Parathyroid adenoma (tissue), 2 donors: ENCODE measurements around the gene SOX2.

Experiments
- H2AFZ ChIP-seq: fragments of 300-600 bp; sonication (generic); one replicate; pipeline ENCODE4 v1.7.0; 2017; ENCODE audit warnings: antibody characterized with exemption, mild to moderate bottlenecking
- H3K27ac ChIP-seq: fragments of 300-600 bp; sonication (generic); one replicate; pipeline ENCODE4 v1.7.0; 2017
- H3K27me3 ChIP-seq: fragments of 300-600 bp; sonication (generic); one replicate; pipeline ENCODE4 v1.7.0; 2017; ENCODE audit warnings: low read length; ENCODE audit not compliant: control insufficient read depth, insufficient read depth
- H3K36me3 ChIP-seq: fragments of 300-600 bp; sonication (generic); one replicate; pipeline ENCODE4 v1.7.0; 2017; ENCODE audit warnings: low read length; ENCODE audit not compliant: control insufficient read depth, insufficient read depth
- H3K4me1 ChIP-seq: fragments of 300-600 bp; sonication (generic); one replicate; pipeline ENCODE4 v1.7.0; 2017; ENCODE audit warnings: control low read depth
- H3K4me2 ChIP-seq: fragments of 300-600 bp; sonication (generic); one replicate; pipeline ENCODE4 v1.7.0; 2017; ENCODE audit warnings: low read length
- H3K4me3 ChIP-seq: fragments of 300-600 bp; sonication (generic); one replicate; pipeline ENCODE4 v1.7.0; 2017; ENCODE audit warnings: low read depth, low read length
- H3K79me2 ChIP-seq: fragments of 300-600 bp; sonication (generic); one replicate; pipeline ENCODE4 v1.7.0; 2017; ENCODE audit warnings: control low read depth
- H3K9ac ChIP-seq: fragments of 300-600 bp; sonication (generic); one replicate; pipeline ENCODE4 v1.7.0; 2017; ENCODE audit warnings: mild to moderate bottlenecking
- H3K9me3 ChIP-seq: fragments of 300-600 bp; sonication (generic); one replicate; pipeline ENCODE4 v1.7.0; 2017; ENCODE audit warnings: low read length; ENCODE audit not compliant: control insufficient read depth
- TF ChIP-seq, protein P1 (sequence below): fragments of 300-600 bp; sonication (generic); IDR thresholded peaks from one replicate; pipeline ENCODE4 v1.7.0; 2017; ENCODE audit warnings: antibody characterized with exemption, mild to moderate bottlenecking
- donor health status: primary hyperparathyroidism.

The SOX2 gene

DNA sequence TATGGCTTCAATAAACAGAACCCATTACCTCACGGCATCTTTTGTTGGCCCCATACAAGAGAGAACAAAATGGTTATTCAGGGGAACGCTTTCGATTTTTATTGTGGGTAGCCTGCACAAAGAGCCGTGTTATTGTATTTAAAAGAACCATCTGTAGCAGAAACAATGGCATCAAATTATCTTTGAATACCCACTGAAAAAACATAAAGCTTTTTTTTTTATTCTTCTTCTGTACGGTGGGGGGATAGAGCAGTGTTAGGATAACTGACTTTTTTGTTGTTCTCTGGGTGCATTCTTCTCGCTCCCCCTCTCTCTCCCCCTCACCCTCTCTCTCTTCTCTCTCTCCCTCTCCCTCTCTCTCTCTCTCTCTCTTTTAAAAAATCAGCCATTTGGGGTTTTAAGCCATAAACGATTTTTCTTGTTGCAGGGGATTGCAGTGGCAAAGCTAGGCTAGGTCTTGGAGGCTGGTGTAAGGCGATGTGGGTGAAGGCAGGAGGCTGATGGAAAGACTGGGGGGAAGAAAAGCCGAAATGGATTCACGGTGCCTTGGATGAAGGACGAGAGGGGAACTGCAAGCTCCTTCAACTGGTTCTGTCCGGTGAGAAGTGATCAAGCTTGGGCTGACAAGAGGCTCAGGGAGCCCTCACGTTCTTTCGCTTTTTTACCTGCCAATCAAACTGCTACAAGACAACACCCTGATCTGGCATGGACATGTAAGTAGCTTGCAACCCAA is 12.4 kb upstream of the SOX2 start:
- TF ChIP-seq, protein P1, sequence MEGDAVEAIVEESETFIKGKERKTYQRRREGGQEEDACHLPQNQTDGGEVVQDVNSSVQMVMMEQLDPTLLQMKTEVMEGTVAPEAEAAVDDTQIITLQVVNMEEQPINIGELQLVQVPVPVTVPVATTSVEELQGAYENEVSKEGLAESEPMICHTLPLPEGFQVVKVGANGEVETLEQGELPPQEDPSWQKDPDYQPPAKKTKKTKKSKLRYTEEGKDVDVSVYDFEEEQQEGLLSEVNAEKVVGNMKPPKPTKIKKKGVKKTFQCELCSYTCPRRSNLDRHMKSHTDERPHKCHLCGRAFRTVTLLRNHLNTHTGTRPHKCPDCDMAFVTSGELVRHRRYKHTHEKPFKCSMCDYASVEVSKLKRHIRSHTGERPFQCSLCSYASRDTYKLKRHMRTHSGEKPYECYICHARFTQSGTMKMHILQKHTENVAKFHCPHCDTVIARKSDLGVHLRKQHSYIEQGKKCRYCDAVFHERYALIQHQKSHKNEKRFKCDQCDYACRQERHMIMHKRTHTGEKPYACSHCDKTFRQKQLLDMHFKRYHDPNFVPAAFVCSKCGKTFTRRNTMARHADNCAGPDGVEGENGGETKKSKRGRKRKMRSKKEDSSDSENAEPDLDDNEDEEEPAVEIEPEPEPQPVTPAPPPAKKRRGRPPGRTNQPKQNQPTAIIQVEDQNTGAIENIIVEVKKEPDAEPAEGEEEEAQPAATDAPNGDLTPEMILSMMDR, result no peak
- Histone ChIP-seq H3K9ac (no peak overlapping the region), H3K4me3 (no peak overlapping the region), H3K4me2 (no peak overlapping the region), H2AFZ (no peak overlapping the region), H3K9me3 (no peaks in the 10 kb centered on the region), H3K36me3 (no peaks in the 10 kb centered on the region), H3K4me1 (no peaks in the 10 kb centered on the region), H3K27me3 (peaks cover 13% of the 10 kb centered on the region), H3K79me2 (no peaks in the 10 kb centered on the region), H3K27ac (no peak overlapping the region)

DNA sequence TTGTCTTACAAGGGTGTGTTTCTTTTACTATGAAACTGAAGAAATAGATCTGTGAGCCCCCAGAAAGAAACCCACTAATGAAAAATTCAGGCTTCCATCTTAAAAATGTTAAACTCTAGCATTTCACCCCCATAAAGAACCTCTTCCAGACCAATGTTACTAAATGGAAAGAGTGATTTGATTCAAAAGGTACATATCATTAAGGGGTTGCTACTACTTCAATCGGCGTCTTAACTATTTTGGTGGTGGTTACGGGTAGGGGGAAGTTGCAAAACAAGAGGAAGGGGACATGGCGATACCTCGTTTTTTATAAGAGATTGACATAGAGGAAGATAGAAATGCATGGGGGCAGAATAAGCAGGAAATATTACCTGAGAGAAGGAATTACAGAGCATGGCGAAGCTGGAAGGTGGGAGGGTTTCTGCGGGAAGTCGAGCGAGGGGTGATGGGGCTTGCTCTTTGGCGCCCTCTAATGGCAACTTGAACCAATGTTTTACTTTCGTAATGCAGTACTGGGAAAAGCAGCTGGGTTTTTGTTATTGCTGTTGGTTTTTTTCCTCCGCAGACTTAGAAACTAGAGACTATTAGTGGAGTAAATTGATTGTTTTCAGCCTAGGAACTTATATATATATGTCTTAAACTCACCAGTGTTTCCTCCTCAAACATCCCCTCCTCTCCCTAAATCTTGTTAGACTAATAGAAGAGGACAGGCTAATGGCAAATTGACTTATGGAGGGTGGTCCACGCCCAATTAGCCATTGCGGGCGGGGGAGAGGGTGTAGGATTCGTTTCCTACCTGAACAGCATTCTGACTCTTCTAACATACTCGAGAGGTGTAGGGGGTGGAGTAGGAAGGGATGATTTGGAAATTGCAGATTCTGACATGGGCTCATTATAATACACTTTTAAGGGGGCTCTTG is 11.3 kb upstream of the SOX2 start:
- peak overlapping the region; percentile 48 for H3K4me2 ChIP-seq
- no peak overlapping the region for H3K9ac ChIP-seq
- no peaks in the 10 kb centered on the region for H3K36me3 ChIP-seq
- no peaks in the 10 kb centered on the region for H3K79me2 ChIP-seq
- H2AFZ ChIP-seq, result no peak overlapping the region
- H3K4me3 ChIP-seq, result peak overlapping the region; percentile 6
- peaks cover 15% of the 10 kb centered on the region for H3K27me3 ChIP-seq
- no peaks in the 10 kb centered on the region for H3K9me3 ChIP-seq
- TF ChIP-seq, protein P1, result peak; percentile 51
- no peak overlapping the region for H3K27ac ChIP-seq
- H3K4me1 ChIP-seq, result no peaks in the 10 kb centered on the region

GRCh38 chr3:181701096-181701495 is 10.6 kb upstream of the SOX2 start:
- Histone ChIP-seq H3K36me3 (no peaks in the 10 kb centered on the region), H3K4me2 (no peak overlapping the region), H3K4me3 (no peak overlapping the region), H3K27me3 (peaks cover 15% of the 10 kb centered on the region), H3K4me1 (no peaks in the 10 kb centered on the region), H2AFZ (no peak overlapping the region), H3K9ac (no peak overlapping the region), H3K79me2 (no peaks in the 10 kb centered on the region), H3K27ac (no peak overlapping the region), H3K9me3 (no peaks in the 10 kb centered on the region)
- TF ChIP-seq, protein P1, result no peak

- Histone ChIP-seq H3K79me2 (no peaks in the 10 kb centered on the region), H3K4me2 (no peak overlapping the region), H2AFZ (no peak overlapping the region), H3K4me1 (no peaks in the 10 kb centered on the region), H3K4me3 (no peak overlapping the region), H3K9ac (no peak overlapping the region), H3K27ac (no peak overlapping the region), H3K27me3 (peaks cover 15% of the 10 kb centered on the region), H3K9me3 (no peaks in the 10 kb centered on the region), H3K36me3 (no peaks in the 10 kb centered on the region)
- TF ChIP-seq, protein P1, result no peak
Measured at GRCh38 chr3:181703601-181704420, 7.9 kb upstream of the SOX2 start.
